Left lung (tissue), 10 donors: ENCODE results near the gene RASGRF1. TPM values are rescaled to one million over a fixed set of nuclear protein-coding genes. Genes with fewer than 3 reads are reported as not detected.
"Not testable (repeated sequence)": the region's sequence is repeated elsewhere in the genome, so short reads cannot be mapped to it uniquely, and the experiment has no call there.

Source experiments
- ATAC-seq: fragments of 200-7000 bp; cut with Tn5 transposase; one replicate; pipeline ENCODE4 v1.9.1; 2020; ENCODE audit warnings: moderate library complexity
- DNase-seq, 4 donors: peaks; one replicate each; pipeline ENCODE4 v3.0.0-alpha.2; 2013 to 2020
- H3K27ac ChIP-seq, 2 donors: fragments of 200-600 bp; sonication (generic) in 1 of 2; one replicate each; pipeline versions ENCODE4 v1.5.0 to v1.8.0; 2020 to 2021
- H3K27me3 ChIP-seq, 2 donors: fragments of 200-600 bp; sonication (generic) in 1 of 2; one replicate each; pipeline versions ENCODE4 v1.5.0 to v1.8.0; 2020 to 2021
- H3K36me3 ChIP-seq, 2 donors: fragments of 200-600 bp; sonication (generic) in 1 of 2; one replicate each; pipeline versions ENCODE4 v1.5.0 to v1.8.0; 2020 to 2021
- H3K4me1 ChIP-seq, 2 donors: fragments of 200-600 bp; one replicate each; pipeline ENCODE4 v1.8.0; 2021
- H3K4me3 ChIP-seq, 2 donors: fragments of 200-600 bp; sonication (generic) in 1 of 2; one replicate each; pipeline versions ENCODE4 v1.5.0 to v1.8.0; 2020 to 2021; ENCODE audit warnings: mild to moderate bottlenecking in 1 of 2
- H3K9me3 ChIP-seq, 2 donors: fragments of 200-600 bp; sonication (generic) in 1 of 2; one replicate each; pipeline versions ENCODE4 v1.5.0 to v1.8.0; 2020 to 2021
- CTCF ChIP-seq, 2 donors: fragments of 200-600 bp; sonication (generic) in 1 of 2; IDR thresholded peaks; one replicate each; pipeline versions ENCODE4 v1.5.0 to v1.8.0; 2021; ENCODE audit warnings: antibody characterized with exemption in 2 of 2
- intact Hi-C, 2 donors: fragments of 100-400 bp; cut with DNase I; formaldehyde crosslinking; loops; one replicate each; pipeline versions ENCODE4 v1.11.2 to v1.14.2; 2022
- polyA plus RNA-seq, 6 donors: library from polyadenylated mRNA; unstranded; fragments of 120-200 nt; gene quantifications; one replicate each; pipeline ENCODE4 v1.2.1, GENCODE V29; 2013; ENCODE audit not compliant: insufficient read length in 6 of 6
- total RNA-seq, 2 donors: library from RNA; stranded (reverse); fragmentation: NEBNext Ultra II Directional; extraction: Animal tissue kit (Norgen Biotek cat#: 25700); gene quantifications; one replicate each; pipeline ENCODE4 v1.2.1, GENCODE V29; 2021
- donor health status: DM: no; HTN: yes; CAD: no.
- donor health status: DM: no; HTN: no; CAD: no.

RASGRF1 gene
- total and polyA plus RNA-seq, 8 donors, result 5.9 to 63.2 (median 26.0) TPM

GRCh38 chr15:79030470-79030869, 60.1 kb downstream of the RASGRF1 start:
- H3K36me3 ChIP-seq, result no peaks in the 10 kb centered on the region
- no peaks in the 10 kb centered on the region for H3K9me3 ChIP-seq
- no peaks in the 10 kb centered on the region for H3K4me1 ChIP-seq
- H3K4me3 ChIP-seq, result no peak overlapping the region
- ATAC-seq (no peak), DNase-seq (no peak)
- H3K27ac ChIP-seq, result no peak overlapping the region
- intact Hi-C loops, result no loop called here
- H3K27me3 ChIP-seq, result peaks cover 0 to 7% of the 10 kb centered on the region in 2 donors
- no peak for TF ChIP-seq CTCF (IDR thresholded peaks at IDR 0.05)

- intact Hi-C loops, result loop anchor here in 1 of 2 donors (2.0 kb wide), 1 partner anchor 156 kb away; no protein-coding TSS in a partner anchor
- Histone ChIP-seq H3K27me3 (no peaks in the 10 kb centered on the region), H3K4me3 (no peak overlapping the region), H3K27ac (no peak overlapping the region), H3K9me3 (peaks cover 0 to 3% of the 10 kb centered on the region in 2 donors), H3K4me1 (no peaks in the 10 kb centered on the region), H3K36me3 (no peaks in the 10 kb centered on the region)
- ATAC-seq, result peak; percentile 65
- no peak for DNase-seq
- peak; percentile 57 to 71 for TF ChIP-seq CTCF (IDR thresholded peaks at IDR 0.05)
Measured at GRCh38 chr15:79028411-79028964, 62.1 kb downstream of the RASGRF1 start.

- H3K27me3 ChIP-seq, result no peaks in the 10 kb centered on the region
- H3K36me3 ChIP-seq, result no peaks in the 10 kb centered on the region
- no peak for ATAC-seq
- TF ChIP-seq CTCF (IDR thresholded peaks at IDR 0.05), result no peak
- no peak overlapping the region for H3K27ac ChIP-seq
- intact Hi-C loops, result loop anchor here in 1 of 2 donors (2.0 kb wide), 1 partner anchor 157 kb away; no protein-coding TSS in a partner anchor
- H3K4me3 ChIP-seq, result no peak overlapping the region
- H3K9me3 ChIP-seq, result peaks cover 0 to 3% of the 10 kb centered on the region in 2 donors
- no peaks in the 10 kb centered on the region for H3K4me1 ChIP-seq
- no peak for DNase-seq
Measured at GRCh38 chr15:79027532-79028410, 62.8 kb downstream of the RASGRF1 start.

GRCh38 chr15:79025802-79026201, 64.8 kb downstream of the RASGRF1 start:
- Histone ChIP-seq H3K4me3 (no peak overlapping the region), H3K27me3 (no peaks in the 10 kb centered on the region), H3K27ac (no peak overlapping the region), H3K9me3 (peaks cover 0 to 3% of the 10 kb centered on the region in 2 donors), H3K4me1 (no peaks in the 10 kb centered on the region), H3K36me3 (no peaks in the 10 kb centered on the region)
- no peak for DNase-seq
- no peak for TF ChIP-seq CTCF (IDR thresholded peaks at IDR 0.05)
- no peak for ATAC-seq
- intact Hi-C loops, result no loop called here

- intact Hi-C loops, result no loop called here
- Histone ChIP-seq H3K27me3 (no peaks in the 10 kb centered on the region), H3K9me3 (peaks cover 0 to 3% of the 10 kb centered on the region in 2 donors), H3K27ac (no peak overlapping the region), H3K4me3 (no peak overlapping the region), H3K36me3 (no peaks in the 10 kb centered on the region), H3K4me1 (no peaks in the 10 kb centered on the region)
- no peak for ATAC-seq
- TF ChIP-seq CTCF (IDR thresholded peaks at IDR 0.05), result no peak
- no peak for DNase-seq
Measured at GRCh38 chr15:79025201-79025600, 65.4 kb downstream of the RASGRF1 start.

- H3K36me3 ChIP-seq, H3K27ac ChIP-seq, H3K4me1 ChIP-seq, H3K27me3 ChIP-seq, intact Hi-C loops, H3K4me3 ChIP-seq, DNase-seq, ATAC-seq, H3K9me3 ChIP-seq: not testable (repeated sequence)
Measured at GRCh38 chr15:79024493-79024892, 66.1 kb downstream of the RASGRF1 start.
